ENCODE data around the gene CADM2. TPM values are rescaled to one million over a fixed set of nuclear protein-coding genes. Genes with fewer than 3 reads are reported as not detected.
"Not testable (repeated sequence)": the region's sequence is repeated elsewhere in the genome, so short reads cannot be mapped to it uniquely, and the experiment has no call there.

The CADM2 gene
- total RNA-seq, 1 experiment from 2014 or later, result 3.7 TPM

DNA sequence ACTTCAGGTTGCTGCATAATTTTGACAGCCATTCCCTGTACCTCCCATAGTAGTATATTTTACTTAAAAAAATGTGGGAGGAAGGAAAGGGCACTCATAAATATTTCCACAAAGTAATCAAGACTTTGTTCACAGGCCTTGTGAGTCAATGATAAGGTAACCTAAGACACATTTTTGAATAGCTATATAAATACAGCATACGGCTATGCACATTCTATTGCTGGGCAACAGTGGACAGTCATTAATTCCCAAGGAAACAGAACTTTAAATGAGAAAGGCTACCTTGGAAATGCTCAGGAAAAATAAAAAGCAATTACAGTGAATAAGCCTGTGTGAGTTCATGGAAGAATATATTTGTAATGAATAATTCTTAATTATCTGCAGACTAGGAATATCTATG, 144.0 kb downstream of the CADM2 start:
- H3K36me3 ChIP-seq (ENCODE audit: insufficient read depth, low read length, poor library complexity, severe bottlenecking), result no peaks in the 10 kb centered on the region
- BruUV-seq (replicated peaks), result no TSS peak
- no peak overlapping the region for H3K4me3 ChIP-seq (ENCODE audit: low read depth, low read length, poor library complexity, severe bottlenecking)
- H3K27ac ChIP-seq (ENCODE audit: low read depth, low read length, poor library complexity, severe bottlenecking), result no peak overlapping the region
- no peaks in the 10 kb centered on the region for H3K9me3 ChIP-seq (ENCODE audit: low read depth, low read length, poor library complexity, severe bottlenecking)
- TF ChIP-seq EZH2 (IDR thresholded peaks at IDR 0.05; ENCODE audit: borderline replicate concordance, low read depth, low read length, poor library complexity, severe bottlenecking), result no peak
- TF ChIP-seq, protein P1, sequence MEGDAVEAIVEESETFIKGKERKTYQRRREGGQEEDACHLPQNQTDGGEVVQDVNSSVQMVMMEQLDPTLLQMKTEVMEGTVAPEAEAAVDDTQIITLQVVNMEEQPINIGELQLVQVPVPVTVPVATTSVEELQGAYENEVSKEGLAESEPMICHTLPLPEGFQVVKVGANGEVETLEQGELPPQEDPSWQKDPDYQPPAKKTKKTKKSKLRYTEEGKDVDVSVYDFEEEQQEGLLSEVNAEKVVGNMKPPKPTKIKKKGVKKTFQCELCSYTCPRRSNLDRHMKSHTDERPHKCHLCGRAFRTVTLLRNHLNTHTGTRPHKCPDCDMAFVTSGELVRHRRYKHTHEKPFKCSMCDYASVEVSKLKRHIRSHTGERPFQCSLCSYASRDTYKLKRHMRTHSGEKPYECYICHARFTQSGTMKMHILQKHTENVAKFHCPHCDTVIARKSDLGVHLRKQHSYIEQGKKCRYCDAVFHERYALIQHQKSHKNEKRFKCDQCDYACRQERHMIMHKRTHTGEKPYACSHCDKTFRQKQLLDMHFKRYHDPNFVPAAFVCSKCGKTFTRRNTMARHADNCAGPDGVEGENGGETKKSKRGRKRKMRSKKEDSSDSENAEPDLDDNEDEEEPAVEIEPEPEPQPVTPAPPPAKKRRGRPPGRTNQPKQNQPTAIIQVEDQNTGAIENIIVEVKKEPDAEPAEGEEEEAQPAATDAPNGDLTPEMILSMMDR (conservative IDR thresholded peaks at IDR 0.05; ENCODE audit: low read depth, low read length), result no peak
- ChIA-PET CTCF (no interaction called here), POLR2A (ENCODE audit: low non-redundant PET) (no interaction called here)
- H3K27me3 ChIP-seq (replicated peaks; ENCODE audit: insufficient read depth, low read depth, low read length, poor library complexity), result no peaks in the 10 kb centered on the region
- DNase-seq (ENCODE audit: low spot score), result no peak
- intact Hi-C loops (cut with micrococcal nuclease; ENCODE audit: unreplicated experiment), result no loop called here
- no peaks in the 10 kb centered on the region for H3K4me1 ChIP-seq (ENCODE audit: insufficient read depth, low read length, poor library complexity, severe bottlenecking)

DNA sequence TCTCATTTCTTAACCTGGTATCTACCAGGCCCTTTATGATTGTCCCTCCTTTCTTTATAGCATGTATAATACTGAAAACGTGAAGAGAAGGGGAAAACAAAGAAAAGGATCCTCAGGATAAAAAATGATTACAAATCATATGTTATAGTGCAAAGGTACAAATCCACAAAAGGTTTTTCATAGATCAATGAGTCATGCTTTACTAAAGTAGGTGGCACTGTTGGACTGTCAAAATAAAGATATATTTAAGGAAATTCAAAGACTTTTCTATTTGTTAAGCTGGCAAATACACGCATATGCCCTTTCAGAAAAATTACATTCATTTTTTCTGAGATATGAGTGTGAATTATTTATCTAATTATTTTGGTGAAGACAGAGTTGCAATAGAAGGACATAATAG, 151.6 kb downstream of the CADM2 start:
- TF ChIP-seq EZH2 (IDR thresholded peaks at IDR 0.05; ENCODE audit: borderline replicate concordance, low read depth, low read length, poor library complexity, severe bottlenecking), result no peak
- TF ChIP-seq, protein P1 (conservative IDR thresholded peaks at IDR 0.05; ENCODE audit: low read depth, low read length), result no peak
- Histone ChIP-seq H3K27ac (ENCODE audit: low read depth, low read length, poor library complexity, severe bottlenecking) (no peak overlapping the region), H3K4me3 (ENCODE audit: low read depth, low read length, poor library complexity, severe bottlenecking) (no peak overlapping the region), H3K27me3 (replicated peaks; ENCODE audit: insufficient read depth, low read depth, low read length, poor library complexity) (no peaks in the 10 kb centered on the region), H3K9me3 (ENCODE audit: low read depth, low read length, poor library complexity, severe bottlenecking) (no peaks in the 10 kb centered on the region), H3K4me1 (ENCODE audit: insufficient read depth, low read length, poor library complexity, severe bottlenecking) (no peaks in the 10 kb centered on the region), H3K36me3 (ENCODE audit: insufficient read depth, low read length, poor library complexity, severe bottlenecking) (no peaks in the 10 kb centered on the region)
- ChIA-PET POLR2A (ENCODE audit: low non-redundant PET) (no interaction called here), CTCF (no interaction called here)
- no TSS peak for BruUV-seq (replicated peaks)
- intact Hi-C loops (cut with micrococcal nuclease; ENCODE audit: unreplicated experiment), result no loop called here
- no peak for DNase-seq (ENCODE audit: low spot score)

DNA sequence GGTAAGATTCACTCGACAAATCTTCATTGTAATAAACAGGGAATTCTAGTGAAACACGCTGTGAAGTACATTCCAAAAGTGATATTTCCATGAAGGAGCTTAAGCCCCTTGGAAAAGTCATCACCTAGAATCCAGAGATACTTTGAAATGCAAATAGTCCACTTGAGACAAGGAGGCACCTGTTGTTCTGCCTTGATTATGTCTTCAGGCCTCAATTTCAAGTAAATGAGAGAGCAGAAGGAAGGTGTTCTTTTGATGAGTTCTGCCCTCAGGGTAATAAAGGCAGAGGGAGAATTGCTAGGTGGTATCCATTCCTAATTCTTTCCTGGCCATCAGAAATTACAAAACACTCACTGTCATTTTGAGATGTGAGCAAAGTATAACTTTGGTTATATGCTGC, 162.1 kb downstream of the CADM2 start:
- no peaks in the 10 kb centered on the region for H3K4me1 ChIP-seq (ENCODE audit: insufficient read depth, low read length, poor library complexity, severe bottlenecking)
- no peak for TF ChIP-seq EZH2 (IDR thresholded peaks at IDR 0.05; ENCODE audit: borderline replicate concordance, low read depth, low read length, poor library complexity, severe bottlenecking)
- TF ChIP-seq, protein P1 (conservative IDR thresholded peaks at IDR 0.05; ENCODE audit: low read depth, low read length), result no peak
- CTCF ChIA-PET, result no interaction called here
- H3K4me3 ChIP-seq (ENCODE audit: low read depth, low read length, poor library complexity, severe bottlenecking), result no peak overlapping the region
- H3K9me3 ChIP-seq (ENCODE audit: low read depth, low read length, poor library complexity, severe bottlenecking), result peaks cover 3% of the 10 kb centered on the region
- POLR2A ChIA-PET (ENCODE audit: low non-redundant PET), result no interaction called here
- no peak overlapping the region for H3K27ac ChIP-seq (ENCODE audit: low read depth, low read length, poor library complexity, severe bottlenecking)
- no peaks in the 10 kb centered on the region for H3K27me3 ChIP-seq (replicated peaks; ENCODE audit: insufficient read depth, low read depth, low read length, poor library complexity)
- intact Hi-C loops (cut with micrococcal nuclease; ENCODE audit: unreplicated experiment), result no loop called here
- H3K36me3 ChIP-seq (ENCODE audit: insufficient read depth, low read length, poor library complexity, severe bottlenecking), result no peaks in the 10 kb centered on the region
- no TSS peak for BruUV-seq (replicated peaks)
- DNase-seq (ENCODE audit: low spot score), result no peak

DNA sequence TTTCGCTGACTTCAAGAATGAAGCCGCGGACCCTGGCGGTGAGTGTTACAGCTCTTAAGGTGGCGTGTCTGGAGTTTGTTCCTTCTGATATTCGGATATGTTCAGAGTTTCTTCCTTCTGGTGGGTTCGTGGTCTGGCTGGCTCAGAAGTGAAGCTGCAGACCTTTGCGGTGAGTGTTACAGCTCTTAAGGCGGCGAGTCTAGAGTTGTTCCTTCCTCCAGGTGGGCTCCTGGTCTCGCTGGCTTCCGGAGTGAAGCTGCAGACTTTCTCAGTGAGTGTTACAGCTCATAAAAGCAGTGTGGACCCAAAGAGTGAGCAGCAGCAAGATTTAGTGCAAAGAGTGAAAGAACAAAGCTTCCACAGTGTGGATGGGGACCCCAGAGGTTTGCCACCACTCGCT, 174.1 kb downstream of the CADM2 start:
- intact Hi-C loops (cut with micrococcal nuclease; ENCODE audit: unreplicated experiment); CTCF ChIA-PET; H3K4me1 ChIP-seq (ENCODE audit: insufficient read depth, low read length, poor library complexity, severe bottlenecking); POLR2A ChIA-PET (ENCODE audit: low non-redundant PET); H3K4me3 ChIP-seq (ENCODE audit: low read depth, low read length, poor library complexity, severe bottlenecking); H3K36me3 ChIP-seq (ENCODE audit: insufficient read depth, low read length, poor library complexity, severe bottlenecking); BruUV-seq (replicated peaks); DNase-seq (ENCODE audit: low spot score); H3K27me3 ChIP-seq (replicated peaks; ENCODE audit: insufficient read depth, low read depth, low read length, poor library complexity); H3K27ac ChIP-seq (ENCODE audit: low read depth, low read length, poor library complexity, severe bottlenecking); H3K9me3 ChIP-seq (ENCODE audit: low read depth, low read length, poor library complexity, severe bottlenecking): not testable (repeated sequence)

DNA sequence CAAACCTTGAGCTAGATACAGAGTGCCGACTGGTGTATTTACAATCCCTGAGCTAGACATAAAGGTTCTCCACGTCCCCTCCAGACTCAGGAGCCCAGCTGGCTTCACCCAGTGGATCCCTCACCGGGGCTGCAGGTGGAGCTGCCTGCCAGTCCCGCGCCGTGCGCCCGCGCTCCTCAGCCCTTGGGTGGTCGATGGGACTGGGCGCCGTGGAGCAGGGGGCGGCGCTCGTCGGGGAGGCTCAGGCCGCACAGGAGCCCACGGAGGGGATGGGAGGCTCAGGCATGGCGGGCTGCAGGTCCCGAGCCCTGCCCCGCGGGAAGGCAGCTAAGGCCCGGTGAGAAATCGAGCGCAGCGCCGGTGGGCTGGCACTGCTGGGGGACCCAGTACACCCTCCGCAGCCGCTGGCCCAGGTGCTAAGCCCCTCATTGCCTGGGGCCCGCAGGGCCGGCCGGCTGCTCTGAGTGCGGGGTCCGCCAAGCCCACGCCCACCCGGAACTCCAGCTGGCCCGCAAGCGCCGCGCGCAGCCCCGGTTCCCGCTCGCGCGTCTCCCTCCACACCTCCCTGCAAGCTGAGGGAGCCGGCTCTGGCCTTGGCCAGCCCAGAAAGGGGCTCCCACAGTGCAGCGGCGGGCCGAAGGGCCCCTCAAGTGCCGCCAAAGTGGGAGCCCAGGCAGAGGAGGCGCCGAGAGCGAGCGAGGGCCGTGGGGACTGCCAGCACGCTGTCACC, 175.1 kb downstream of the CADM2 start:
- H3K36me3 ChIP-seq (ENCODE audit: insufficient read depth, low read length, poor library complexity, severe bottlenecking); POLR2A ChIA-PET (ENCODE audit: low non-redundant PET); H3K27me3 ChIP-seq (replicated peaks; ENCODE audit: insufficient read depth, low read depth, low read length, poor library complexity); H3K4me1 ChIP-seq (ENCODE audit: insufficient read depth, low read length, poor library complexity, severe bottlenecking); H3K9me3 ChIP-seq (ENCODE audit: low read depth, low read length, poor library complexity, severe bottlenecking); intact Hi-C loops (cut with micrococcal nuclease; ENCODE audit: unreplicated experiment); CTCF ChIA-PET; H3K4me3 ChIP-seq (ENCODE audit: low read depth, low read length, poor library complexity, severe bottlenecking); DNase-seq (ENCODE audit: low spot score); H3K27ac ChIP-seq (ENCODE audit: low read depth, low read length, poor library complexity, severe bottlenecking); BruUV-seq (replicated peaks): not testable (repeated sequence)

All from A673 (cell line).